GM10248 (cell line): ENCODE results near the gene VPS37C.

Experiments used
- CTCF ChIA-PET: fragments of 300-600 bp; sonication (Branson Sonifier 250); formaldehyde crosslinking; extraction: SDS; loops from one replicate; lab custom pipeline; 2021; ENCODE audit warnings: antibody characterized with exemption; lab: Yijun Ruan, JAX
- POLR2A ChIA-PET: fragments of 350-650 bp; sonication (Branson Sonifier 250); formaldehyde crosslinking; extraction: SDS; loops from one replicate; lab custom pipeline; 2020; ENCODE audit warnings: antibody characterized with exemption; lab: Yijun Ruan, JAX
- DNase-seq: peaks from one replicate; pipeline ENCODE4 v3.0.0; 2012; ENCODE audit errors: extremely low spot score
- CTCF ChIP-seq: IDR thresholded peaks from 2 replicates; pipeline ENCODE4 v1.5.1; 2012; ENCODE audit warnings: mild to moderate bottlenecking, low read depth; ENCODE audit errors: extremely low read depth, missing control alignments, control extremely low read depth

The VPS37C gene

GRCh38 chr11:61131586-61131985 is 29.6 kb downstream of the VPS37C start:
- no peak for DNase-seq
- TF ChIP-seq CTCF, result no peak
- ChIA-PET POLR2A (no interaction called here), CTCF (interaction anchor here (1.5 to 5.1 kb wide), 6 partner anchors 9 to 89 kb away, joined by 5 to 103 read pairs (median 30); no protein-coding TSS in a partner anchor)

- TF ChIP-seq CTCF, result no peak
- no peak for DNase-seq
- CTCF ChIA-PET, result interaction anchor here (1.3 to 5.1 kb wide), 10 partner anchors 9 to 300 kb away, joined by 4 to 103 read pairs (median 12); no protein-coding TSS in a partner anchor
- POLR2A ChIA-PET, result no interaction called here
Observed at GRCh38 chr11:61131186-61131585, 30.0 kb downstream of the VPS37C start.

- ChIA-PET POLR2A (no interaction called here), CTCF (interaction anchor here (0.6 to 5.1 kb wide), 46 partner anchors 11 to 367 kb away, joined by 3 to 103 read pairs (median 4); partner anchors contain the start of gene PRPF19)
- peak; percentile 100 for TF ChIP-seq CTCF
- DNase-seq, result peak; percentile 97
Observed at GRCh38 chr11:61129639-61130523, 31.3 kb downstream of the VPS37C start.

GRCh38 chr11:61128947-61129638 is 32.1 kb downstream of the VPS37C start:
- POLR2A ChIA-PET, result no interaction called here
- no peak for TF ChIP-seq CTCF
- CTCF ChIA-PET, result interaction anchor here (0.6 to 5.1 kb wide), 44 partner anchors 11 to 366 kb away, joined by 3 to 103 read pairs (median 4); partner anchors contain the start of gene PRPF19
- no peak for DNase-seq

- no peak for TF ChIP-seq CTCF
- DNase-seq, result no peak
- CTCF ChIA-PET, result interaction anchor here (1.0 to 5.1 kb wide), 14 partner anchors 12 to 297 kb away, joined by 4 to 103 read pairs (median 10); no protein-coding TSS in a partner anchor
- POLR2A ChIA-PET, result no interaction called here
Observed at GRCh38 chr11:61127991-61128390, 33.2 kb downstream of the VPS37C start.

- POLR2A ChIA-PET, result no interaction called here
- CTCF ChIA-PET, result interaction anchor here (1.0 to 1.5 kb wide), 4 partner anchors 8 to 211 kb away, joined by 3 read pairs; no protein-coding TSS in a partner anchor
- DNase-seq, result no peak
- TF ChIP-seq CTCF, result peak; percentile 8
Observed at GRCh38 chr11:61126256-61126655, 35.0 kb downstream of the VPS37C start.
